HG03460 (cell line): ENCODE measurements around the gene KRT36.

Source experiments
- ATAC-seq: cut with Tn5 transposase; IDR thresholded peaks from one replicate; pipeline ENCODE4 v1.9.1; 2021; ENCODE audit not compliant: unreplicated experiment

The KRT36 gene

GRCh38 chr17:41480136-41480535, 9.6 kb downstream of the KRT36 start:
- ATAC-seq = no peak

- ATAC-seq = no peak
These were observed 11.5 kb downstream of the KRT36 start for GRCh38 chr17:41478237-41478636.

GRCh38 chr17:41476866-41477815, 12.6 kb downstream of the KRT36 start:
- no peak for ATAC-seq

- no peak for ATAC-seq
These were observed 14.3 kb downstream of the KRT36 start for GRCh38 chr17:41475421-41475820.

GRCh38 chr17:41474863-41475262, 14.8 kb downstream of the KRT36 start:
- ATAC-seq = no peak

GRCh38 chr17:41468346-41468745, 21.4 kb downstream of the KRT36 start:
- ATAC-seq = no peak

- no peak for ATAC-seq
These were observed 22.1 kb downstream of the KRT36 start for GRCh38 chr17:41467561-41467960.

GRCh38 chr17:41466988-41467387, 22.7 kb downstream of the KRT36 start, which contains the start of gene KRT32:
TSS of gene KRT32 (minus strand) at chr17:41467386. CDS start at chr17:41467325, 61 bp downstream.
- no peak for ATAC-seq

GRCh38 chr17:41464682-41465081, 25.0 kb downstream of the KRT36 start:
- no peak for ATAC-seq

GRCh38 chr17:41464173-41464572, 25.5 kb downstream of the KRT36 start:
- no peak for ATAC-seq

- ATAC-seq = no peak
These were observed 26.0 kb downstream of the KRT36 start for GRCh38 chr17:41463746-41464145.

GRCh38 chr17:41462705-41463104, 27.0 kb downstream of the KRT36 start:
- ATAC-seq = no peak

GRCh38 chr17:41457676-41458075, 32.0 kb downstream of the KRT36 start:
- no peak for ATAC-seq

- ATAC-seq = no peak
These were observed 33.5 kb downstream of the KRT36 start for GRCh38 chr17:41456204-41456603.

- no peak for ATAC-seq
These were observed 34.5 kb downstream of the KRT36 start for GRCh38 chr17:41455236-41455635.

- ATAC-seq = no peak
These were observed 36.6 kb downstream of the KRT36 start for GRCh38 chr17:41453066-41453465.

GRCh38 chr17:41452281-41452680, 37.4 kb downstream of the KRT36 start:
- ATAC-seq = no peak

GRCh38 chr17:41451154-41451728, 38.5 kb downstream of the KRT36 start:
- no peak for ATAC-seq

GRCh38 chr17:41449008-41449407, 40.7 kb downstream of the KRT36 start:
- ATAC-seq = no peak

- ATAC-seq = no peak
These were observed 41.2 kb downstream of the KRT36 start for GRCh38 chr17:41448506-41448905.

- ATAC-seq = no peak
These were observed 42.9 kb downstream of the KRT36 start for GRCh38 chr17:41446806-41447205.

GRCh38 chr17:41444640-41445039, 45.1 kb downstream of the KRT36 start:
- no peak for ATAC-seq
